SK-N-MC (cell line): ENCODE data around the gene RAB15.

Source experiments
- DNase-seq: peaks from one replicate; pipeline ENCODE4 v3.0.0-alpha.2; 2011; ENCODE audit warnings: low read depth, low spot score
- H3K27ac ChIP-seq: fragments of 200-600 bp; sonication (generic); 2 replicates; pipeline ENCODE4 v1.5.1; 2016; ENCODE audit warnings: mixed run types
- H3K36me3 ChIP-seq: fragments of 200-600 bp; sonication (generic); 2 replicates; pipeline ENCODE4 v1.6.1; 2017; ENCODE audit warnings: antibody characterized with exemption, low read length, mixed read lengths; ENCODE audit not compliant: insufficient read depth
- H3K4me3 ChIP-seq: fragments of 200-600 bp; sonication (generic); 2 replicates; pipeline ENCODE4 v1.5.1; 2016
- H3K9ac ChIP-seq: fragments of 200-600 bp; sonication (generic); 2 replicates; pipeline ENCODE4 v1.8.0; 2017; ENCODE audit warnings: mixed run types, mixed read lengths; ENCODE audit not compliant: insufficient read length
- H3K9me3 ChIP-seq: fragments of 200-600 bp; sonication (generic); 2 replicates; pipeline ENCODE4 v1.6.1; 2017; ENCODE audit warnings: low read depth, mild to moderate bottlenecking, antibody characterized with exemption, low read length, moderate library complexity, mixed read lengths
- EZH2 ChIP-seq: fragments of 200-600 bp; sonication (generic); IDR thresholded peaks from one replicate; pipeline ENCODE4 v1.6.1; 2017; ENCODE audit warnings: antibody characterized with exemption
- FOXP2 ChIP-seq: optimal IDR thresholded peaks from 2 replicates; pipeline ENCODE3; 2011; ENCODE audit warnings: mild to moderate bottlenecking, moderate library complexity; ENCODE audit not compliant: insufficient read depth; ENCODE audit errors: extremely low read length, control extremely low read depth
- POLR2AphosphoS5 ChIP-seq: IDR thresholded peaks from 2 replicates; pipeline ENCODE4 v1.6.1; 2012; ENCODE audit warnings: mild to moderate bottlenecking, low read depth, low read length, borderline replicate concordance

Gene RAB15

DNA sequence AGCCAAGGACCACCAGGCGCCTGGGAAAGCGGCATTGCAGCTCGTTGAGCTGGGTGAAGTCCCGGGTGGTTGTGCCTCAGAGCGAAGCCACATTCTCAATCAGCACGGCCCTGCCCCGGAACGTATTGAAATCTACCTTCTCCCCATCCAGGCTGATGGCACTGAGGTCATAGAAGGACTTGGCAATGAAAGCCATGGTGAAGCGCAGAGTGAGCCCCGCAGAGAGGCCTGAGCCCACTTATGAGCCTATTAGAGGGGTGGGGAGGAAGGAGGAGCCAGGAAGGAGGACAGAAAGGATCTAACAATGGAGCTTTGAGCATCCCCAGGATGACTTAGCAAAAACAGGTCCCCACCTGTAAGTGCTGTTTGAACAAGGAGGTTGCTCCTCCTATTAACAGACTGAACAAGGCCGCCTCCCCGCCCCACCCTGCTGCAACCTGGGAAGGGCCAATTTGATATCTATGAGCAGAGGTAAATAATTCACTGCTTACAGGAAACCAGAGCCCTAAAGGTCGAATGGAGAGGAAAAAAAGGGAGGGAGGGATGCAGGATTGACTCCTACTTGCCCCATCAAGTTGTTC is 29.5 kb downstream of the RAB15 start, which contains the start of gene GPX2:
TSS of gene GPX2 (minus strand) at position 215 of the 581 bp plus-strand sequence. CDS start at position 196, 19 bp downstream.
- Histone ChIP-seq H3K36me3 (peaks cover 4% of the 10 kb centered on the region; the same call in 1 of the 2 replicates), H3K4me3 (no peak within 1 kb of the TSS), H3K9me3 (no peaks in the 10 kb centered on the region), H3K9ac (no peak within 1 kb of the TSS), H3K27ac (no peak within 1 kb of the TSS)
- TF ChIP-seq EZH2 (no peak), POLR2AphosphoS5 (no peak), FOXP2 (no peak)
- no peak for DNase-seq

- H3K4me3 ChIP-seq = no peak overlapping the region
- H3K27ac ChIP-seq = no peak overlapping the region
- no peak for DNase-seq
- H3K36me3 ChIP-seq = peaks cover 4% of the 10 kb centered on the region; the same call in 1 of the 2 replicates
- H3K9ac ChIP-seq = no peak overlapping the region
- no peaks in the 10 kb centered on the region for H3K9me3 ChIP-seq
- TF ChIP-seq EZH2 (no peak), FOXP2 (no peak), POLR2AphosphoS5 (no peak)
These were observed 31.7 kb downstream of the RAB15 start for GRCh38 chr14:64940336-64940910.

DNA sequence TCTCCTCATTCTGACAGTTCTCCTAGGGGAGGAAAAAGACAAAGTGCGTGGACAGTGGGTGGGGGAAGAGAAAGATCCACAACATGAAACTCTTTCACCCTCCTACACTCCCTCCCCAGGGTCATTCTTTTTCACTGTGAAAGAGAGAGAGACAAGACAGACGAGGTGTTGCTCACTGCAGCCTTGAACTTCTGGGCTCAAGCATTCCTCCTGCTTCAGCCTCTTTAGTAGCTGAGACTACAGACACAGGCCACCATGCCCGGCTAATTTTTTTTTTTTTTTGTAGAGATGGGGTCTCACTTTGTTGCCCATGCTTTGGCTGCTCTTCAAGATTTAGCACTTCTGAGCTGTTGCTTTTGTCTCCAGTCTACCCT is 32.3 kb downstream of the RAB15 start:
- H3K9me3 ChIP-seq = no peaks in the 10 kb centered on the region
- no peak for DNase-seq
- H3K9ac ChIP-seq = no peak overlapping the region
- TF ChIP-seq POLR2AphosphoS5 (no peak), FOXP2 (no peak), EZH2 (no peak)
- peaks cover 5% of the 10 kb centered on the region; the same call in 1 of the 2 replicates for H3K36me3 ChIP-seq
- no peak overlapping the region for H3K4me3 ChIP-seq
- no peak overlapping the region for H3K27ac ChIP-seq

DNA sequence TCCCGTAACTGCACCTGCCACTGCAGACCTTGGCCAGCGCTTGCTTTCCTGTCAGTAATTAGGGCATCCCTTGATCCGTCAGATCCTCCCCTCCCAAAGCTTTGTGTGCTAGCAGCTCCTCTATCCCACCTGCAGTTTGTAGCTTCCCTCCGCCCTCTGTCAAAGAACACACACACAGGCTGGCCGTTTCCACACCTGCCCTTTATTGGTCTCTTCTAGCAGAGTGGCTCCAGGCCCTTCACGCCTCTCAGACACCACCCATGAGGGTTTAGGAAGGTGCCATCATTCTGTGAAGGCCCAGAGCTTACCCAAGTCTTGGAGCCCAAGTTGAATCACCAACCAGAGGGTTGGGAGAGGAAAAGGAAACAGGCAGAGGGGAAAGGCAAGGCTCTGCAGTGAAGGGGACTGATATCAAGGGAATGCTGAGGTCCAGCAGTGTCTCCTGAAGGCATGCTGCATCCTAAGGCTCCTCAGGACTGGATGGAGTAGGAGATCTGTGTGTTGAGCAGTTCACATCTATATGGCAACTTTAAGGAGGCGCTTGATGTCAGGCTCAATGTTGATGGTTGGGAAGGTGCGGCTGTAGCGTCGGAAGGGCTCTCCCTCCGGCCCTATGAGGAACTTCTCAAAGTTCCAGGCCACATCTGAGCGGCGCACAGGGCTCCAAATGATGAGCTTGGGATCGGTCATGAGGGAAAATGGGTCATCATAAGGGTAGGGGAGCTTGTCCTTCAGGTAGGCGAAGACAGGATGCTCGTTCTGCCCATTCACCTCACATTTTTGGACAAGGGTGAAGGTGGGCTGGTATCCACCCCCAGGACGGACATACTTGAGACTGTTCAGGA is 32.9 kb downstream of the RAB15 start:
- Histone ChIP-seq H3K9ac (no peak overlapping the region), H3K9me3 (no peaks in the 10 kb centered on the region), H3K4me3 (no peak overlapping the region), H3K36me3 (peaks cover 10% of the 10 kb centered on the region; the same call in 1 of the 2 replicates), H3K27ac (no peak overlapping the region)
- DNase-seq = no peak
- TF ChIP-seq POLR2AphosphoS5 (no peak), FOXP2 (no peak), EZH2 (no peak)

- H3K36me3 ChIP-seq = peaks cover 24% of the 10 kb centered on the region
- no peaks in the 10 kb centered on the region for H3K9me3 ChIP-seq
- TF ChIP-seq EZH2 (no peak), POLR2AphosphoS5 (no peak)
- no peak for DNase-seq
- no peak overlapping the region for H3K27ac ChIP-seq
- no peak overlapping the region for H3K9ac ChIP-seq
- H3K4me3 ChIP-seq = no peak overlapping the region
These were observed 34.3 kb downstream of the RAB15 start for GRCh38 chr14:64937821-64938193.

GRCh38 chr14:64937171-64937820 is 34.8 kb downstream of the RAB15 start:
- no peak for DNase-seq
- no peak overlapping the region for H3K9ac ChIP-seq
- TF ChIP-seq EZH2 = no peak
- no peak for TF ChIP-seq POLR2AphosphoS5
- TF ChIP-seq FOXP2 = no peak
- peaks cover 29% of the 10 kb centered on the region for H3K36me3 ChIP-seq
- peak overlapping the region; percentile 14; the same call in 1 of the 2 replicates for H3K27ac ChIP-seq
- H3K9me3 ChIP-seq = no peaks in the 10 kb centered on the region
- H3K4me3 ChIP-seq = no peak overlapping the region

GRCh38 chr14:64935508-64935907 is 36.6 kb downstream of the RAB15 start:
- Histone ChIP-seq H3K9ac (no peak overlapping the region), H3K27ac (no peak overlapping the region), H3K36me3 (peaks cover 46% of the 10 kb centered on the region), H3K4me3 (no peak overlapping the region), H3K9me3 (no peaks in the 10 kb centered on the region)
- DNase-seq = no peak
- no peak for TF ChIP-seq FOXP2
- TF ChIP-seq POLR2AphosphoS5 = no peak
- TF ChIP-seq EZH2 = no peak

DNA sequence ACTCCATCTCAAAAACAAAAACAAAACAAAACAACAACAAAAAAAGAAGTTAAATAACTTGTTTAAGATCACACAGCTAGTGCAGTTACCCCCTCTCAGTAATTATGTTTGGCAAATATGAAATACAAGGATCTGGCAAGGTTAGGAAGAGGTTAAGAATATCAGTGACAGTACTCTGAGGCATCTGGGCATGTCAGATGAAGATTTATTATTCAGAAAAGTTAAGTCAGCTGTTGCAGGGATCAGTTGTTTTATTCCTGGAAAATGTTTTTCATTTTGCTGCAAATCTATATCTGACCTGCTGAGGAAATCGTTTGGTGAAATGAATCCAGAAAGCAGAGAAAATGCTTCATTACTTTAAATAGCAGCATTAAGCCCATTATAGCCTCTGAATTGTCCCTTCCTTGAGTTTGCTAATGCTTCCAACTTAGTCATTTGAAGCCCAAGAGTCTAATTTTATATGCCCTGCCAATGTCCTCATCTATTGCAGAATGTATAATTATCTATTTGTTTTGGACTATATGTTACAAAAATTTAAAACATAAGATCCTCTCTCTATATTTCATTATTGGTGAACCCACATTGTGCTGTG is 37.7 kb downstream of the RAB15 start:
- Histone ChIP-seq H3K9me3 (no peaks in the 10 kb centered on the region), H3K36me3 (peaks cover 52% of the 10 kb centered on the region), H3K4me3 (no peak overlapping the region), H3K9ac (no peak overlapping the region), H3K27ac (no peak overlapping the region)
- TF ChIP-seq FOXP2 (no peak), EZH2 (no peak), POLR2AphosphoS5 (no peak)
- no peak for DNase-seq
